Right lobe of liver (tissue), 4 donors: ENCODE results near the gene NFASC.

Experiments used
- POLR2A ChIP-seq: fragments of 450-650 bp; IDR thresholded peaks from one replicate; pipeline ENCODE4 v1.6.1; 2017; ENCODE audit warnings: antibody characterized with exemption, mild to moderate bottlenecking
- TF ChIP-seq, protein P1 (sequence below), 4 donors: fragments of 200-600 bp in 3 of 4; fragments of 450-650 bp in 1 of 4; IDR thresholded peaks; one replicate each; pipeline versions ENCODE4 v1.5.1 to v1.8.0; 2016 to 2022; ENCODE audit warnings: antibody characterized with exemption in 4 of 4, mild to moderate bottlenecking in 2 of 4
- donor health status: DM: no; HTN: no; CAD: no.
- donor health status: DM: no; HTN: no; CAD: no.
- donor health status: DM: no; HTN: yes; CAD: no.

DNA sequence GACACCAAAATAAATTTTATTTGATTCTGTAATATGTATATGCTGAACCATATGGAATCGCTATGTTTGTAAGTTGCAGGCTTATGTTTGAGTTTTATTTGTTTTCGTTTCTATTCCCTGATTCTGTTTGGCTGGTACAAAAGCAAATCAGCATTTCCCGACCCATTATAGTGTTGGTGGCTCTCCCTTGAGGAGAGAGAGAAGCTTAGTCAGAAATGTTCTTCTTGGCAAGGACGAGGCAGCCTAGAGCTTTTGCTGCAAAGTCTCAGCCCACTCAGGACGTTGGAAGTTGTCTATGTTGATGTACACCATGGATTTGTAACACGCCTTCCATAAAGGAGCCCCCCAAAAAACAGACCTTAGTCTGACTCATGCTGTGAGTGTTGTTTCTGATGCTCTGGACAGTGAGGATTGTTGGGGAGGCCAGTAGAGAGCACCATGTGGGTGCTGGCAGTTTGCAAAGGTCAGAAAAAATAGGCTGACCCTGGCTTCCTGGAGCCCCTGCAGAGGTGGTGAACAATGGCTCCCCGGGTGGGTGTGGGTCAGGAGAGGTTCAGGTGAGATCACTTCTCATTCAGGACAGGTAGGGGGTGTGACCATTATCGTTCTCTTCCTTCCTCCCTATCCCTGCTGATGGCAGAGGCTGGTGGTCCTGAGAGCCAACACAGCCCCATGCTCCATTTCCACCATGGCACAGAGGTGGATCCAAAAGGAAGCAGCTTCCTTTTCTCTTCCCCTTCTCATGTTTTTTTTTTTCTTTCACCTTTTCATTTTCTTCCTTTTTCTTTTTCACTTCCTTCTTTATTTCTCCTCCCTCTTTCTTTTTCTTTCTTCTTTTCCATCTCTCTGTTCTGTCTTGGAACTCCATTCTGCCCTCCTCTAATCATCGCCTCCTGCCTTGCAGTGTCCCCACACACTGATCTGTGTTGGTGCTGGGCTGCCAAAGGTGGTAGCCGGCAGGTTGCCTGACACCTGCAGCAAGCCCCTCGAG lies 88.0 kb downstream of the NFASC start:
- TF ChIP-seq, protein P1, sequence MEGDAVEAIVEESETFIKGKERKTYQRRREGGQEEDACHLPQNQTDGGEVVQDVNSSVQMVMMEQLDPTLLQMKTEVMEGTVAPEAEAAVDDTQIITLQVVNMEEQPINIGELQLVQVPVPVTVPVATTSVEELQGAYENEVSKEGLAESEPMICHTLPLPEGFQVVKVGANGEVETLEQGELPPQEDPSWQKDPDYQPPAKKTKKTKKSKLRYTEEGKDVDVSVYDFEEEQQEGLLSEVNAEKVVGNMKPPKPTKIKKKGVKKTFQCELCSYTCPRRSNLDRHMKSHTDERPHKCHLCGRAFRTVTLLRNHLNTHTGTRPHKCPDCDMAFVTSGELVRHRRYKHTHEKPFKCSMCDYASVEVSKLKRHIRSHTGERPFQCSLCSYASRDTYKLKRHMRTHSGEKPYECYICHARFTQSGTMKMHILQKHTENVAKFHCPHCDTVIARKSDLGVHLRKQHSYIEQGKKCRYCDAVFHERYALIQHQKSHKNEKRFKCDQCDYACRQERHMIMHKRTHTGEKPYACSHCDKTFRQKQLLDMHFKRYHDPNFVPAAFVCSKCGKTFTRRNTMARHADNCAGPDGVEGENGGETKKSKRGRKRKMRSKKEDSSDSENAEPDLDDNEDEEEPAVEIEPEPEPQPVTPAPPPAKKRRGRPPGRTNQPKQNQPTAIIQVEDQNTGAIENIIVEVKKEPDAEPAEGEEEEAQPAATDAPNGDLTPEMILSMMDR (IDR thresholded peaks at IDR 0.05), result no peak
- no peak for TF ChIP-seq POLR2A
